NCI-H1694 (cell line): ENCODE results near the gene OR10V1.
"Not testable (repeated sequence)": the region's sequence is repeated elsewhere in the genome, so short reads cannot be mapped to it uniquely, and the experiment has no call there.

Experiments used
- DNase-seq: peaks from one replicate; lab custom pipeline; 2025; lab: John Stamatoyannopoulos, UW

OR10V1 gene

DNA sequence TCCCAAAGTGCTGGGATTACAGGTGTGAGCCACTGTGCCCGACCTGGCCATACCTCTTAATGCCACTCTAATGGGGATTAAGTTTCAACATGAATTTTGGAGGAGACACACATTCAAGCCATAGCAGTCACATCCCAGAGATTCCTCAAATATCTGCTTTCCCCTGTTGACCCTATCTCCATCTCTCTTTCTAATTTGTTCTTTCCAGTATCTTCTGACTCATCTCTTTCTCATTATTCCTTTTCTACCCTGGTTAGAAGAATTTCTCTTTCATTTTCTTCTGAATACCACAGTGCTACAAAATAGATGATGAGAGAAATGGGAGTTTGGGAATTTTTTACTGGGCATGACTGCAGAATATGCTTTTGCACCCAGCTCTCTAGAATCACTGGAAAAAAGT lies 5.1 kb downstream of the OR10V1 start:
- DNase-seq, result no peak

GRCh38 chr11:59707371-59707770 lies 6.3 kb downstream of the OR10V1 start:
- DNase-seq, result no peak

- DNase-seq, result no peak
Measured at GRCh38 chr11:59706518-59707285, 6.9 kb downstream of the OR10V1 start.

DNA sequence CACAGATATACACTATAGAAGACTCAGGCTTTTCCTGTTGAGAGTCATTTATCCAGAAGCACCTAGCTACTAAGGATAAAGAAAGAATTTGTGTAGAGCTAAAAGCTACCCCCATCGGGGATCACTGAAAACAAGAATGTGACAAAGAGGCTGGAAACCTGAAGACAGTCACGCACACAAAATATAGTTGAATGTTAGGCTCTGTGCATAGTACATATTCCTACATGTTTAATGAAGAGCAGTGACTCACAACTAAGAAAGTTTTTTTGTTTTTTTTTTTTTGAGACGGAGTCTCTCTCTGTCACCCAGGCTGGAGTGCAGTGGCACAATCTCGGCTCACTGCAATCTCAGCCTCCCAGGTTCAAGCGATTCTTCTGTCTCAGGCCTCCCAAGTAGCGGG lies 8.4 kb downstream of the OR10V1 start:
- DNase-seq, result no peak

DNA sequence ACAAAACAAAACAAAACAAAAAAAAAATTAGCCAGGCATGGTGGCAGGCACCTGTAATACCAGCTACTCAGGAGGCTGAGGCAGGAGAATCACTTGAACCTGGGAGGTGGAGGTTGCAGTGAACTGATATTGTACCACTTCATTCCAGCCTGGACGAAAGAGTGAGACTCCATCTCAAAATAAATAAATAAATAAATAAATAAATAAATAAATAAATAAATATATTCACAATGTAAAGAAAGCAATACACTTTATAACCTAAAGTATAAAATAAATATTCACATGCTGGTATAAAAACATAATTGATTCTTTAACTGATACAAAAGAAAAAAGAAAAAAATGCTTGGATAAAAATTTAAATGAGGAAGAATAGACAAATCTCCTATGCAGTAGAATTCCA lies 10.1 kb downstream of the OR10V1 start:
- not testable (repeated sequence) for DNase-seq

- not testable (repeated sequence) for DNase-seq
Measured at GRCh38 chr11:59700157-59700556, 13.5 kb downstream of the OR10V1 start.

DNA sequence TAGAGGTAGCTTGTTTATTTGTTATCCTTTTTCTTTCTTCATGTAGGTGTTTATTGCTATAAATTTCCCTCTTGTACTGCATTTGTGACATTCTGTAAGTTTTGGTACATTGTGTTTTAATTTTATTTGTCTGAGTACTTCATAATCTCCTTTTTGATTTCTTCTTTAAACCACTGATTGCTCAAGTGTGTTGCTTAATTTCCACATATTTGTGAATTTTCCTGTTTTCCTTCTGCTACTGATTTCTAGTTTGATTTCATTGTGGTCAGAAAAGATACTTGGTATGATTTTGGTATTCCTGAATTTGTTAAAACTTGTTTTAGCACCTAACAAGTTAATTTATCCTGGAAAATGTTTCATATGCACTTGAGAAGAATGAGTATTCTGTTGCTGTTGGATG lies 15.1 kb downstream of the OR10V1 start:
- DNase-seq, result no peak

GRCh38 chr11:59692915-59693314 lies 20.7 kb downstream of the OR10V1 start:
- no peak for DNase-seq

GRCh38 chr11:59691156-59691555 lies 22.5 kb downstream of the OR10V1 start:
- DNase-seq, result no peak

GRCh38 chr11:59689015-59689414 lies 24.6 kb downstream of the OR10V1 start:
- DNase-seq, result no peak

- not testable (repeated sequence) for DNase-seq
Measured at GRCh38 chr11:59681260-59681725, 32.4 kb downstream of the OR10V1 start.

GRCh38 chr11:59680287-59681154 lies 33.1 kb downstream of the OR10V1 start:
- no peak for DNase-seq

DNA sequence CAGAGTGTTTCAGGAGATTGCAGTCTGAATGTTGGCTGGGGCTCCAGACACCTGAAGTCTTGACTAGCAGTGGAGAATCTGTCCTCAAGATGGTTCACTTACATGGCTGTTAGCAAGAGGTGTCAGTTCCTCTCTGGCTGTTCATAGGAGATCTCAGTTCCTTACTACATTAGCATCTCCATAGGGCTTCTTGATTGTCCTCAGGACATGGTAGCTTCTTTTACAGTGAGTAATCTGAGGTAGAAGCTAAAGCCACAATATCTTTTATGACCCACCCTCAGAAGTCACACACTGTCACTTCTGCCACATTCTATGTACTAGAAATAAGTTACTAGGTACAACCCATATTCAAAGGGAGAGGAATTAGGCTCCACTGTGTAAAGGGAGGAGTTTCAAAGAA lies 34.3 kb downstream of the OR10V1 start:
- DNase-seq, result no peak

DNA sequence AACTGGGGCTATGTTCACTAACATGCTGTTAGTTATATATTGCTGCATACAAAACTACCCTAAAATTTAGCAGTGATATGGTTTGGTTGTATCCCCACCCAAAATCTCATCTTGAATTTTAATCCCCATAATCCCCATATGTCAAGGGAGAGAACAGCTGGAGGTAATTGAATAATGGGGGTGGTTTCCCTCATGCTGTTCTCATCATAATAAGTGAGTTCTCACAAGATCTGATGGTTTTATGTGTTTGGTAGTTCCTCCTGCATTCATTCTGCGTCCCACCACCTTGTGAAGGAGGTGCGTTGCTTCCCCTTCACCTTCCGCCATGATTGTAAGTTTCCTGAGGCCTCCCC lies 34.9 kb downstream of the OR10V1 start:
- no peak for DNase-seq

- DNase-seq, result no peak
Measured at GRCh38 chr11:59678118-59678812, 35.4 kb downstream of the OR10V1 start.

- DNase-seq, result no peak
Measured at GRCh38 chr11:59676205-59676604, 37.4 kb downstream of the OR10V1 start.

- DNase-seq, result no peak
Measured at GRCh38 chr11:59674291-59674690, 39.4 kb downstream of the OR10V1 start.

- no peak for DNase-seq
Measured at GRCh38 chr11:59673291-59673690, 40.4 kb downstream of the OR10V1 start.

DNA sequence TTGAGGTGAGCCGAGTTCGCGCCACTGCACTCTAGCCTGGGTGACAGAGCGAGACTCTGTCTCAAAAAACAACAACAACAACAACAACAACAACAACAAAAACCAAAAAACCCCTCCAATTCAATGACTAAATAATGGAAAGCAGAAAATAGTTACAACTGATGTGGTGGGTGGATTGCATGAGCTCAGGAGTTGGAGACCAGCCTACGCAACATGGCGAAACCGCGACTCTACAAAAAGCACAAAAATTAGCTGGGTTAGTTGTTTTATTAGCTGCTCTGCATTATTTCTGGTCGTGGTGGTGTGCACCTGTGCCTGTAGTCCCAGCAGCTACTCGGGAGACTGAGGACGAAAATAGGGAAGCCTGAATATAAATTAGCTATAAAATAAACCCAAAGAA lies 42.2 kb downstream of the OR10V1 start:
- DNase-seq, result no peak

DNA sequence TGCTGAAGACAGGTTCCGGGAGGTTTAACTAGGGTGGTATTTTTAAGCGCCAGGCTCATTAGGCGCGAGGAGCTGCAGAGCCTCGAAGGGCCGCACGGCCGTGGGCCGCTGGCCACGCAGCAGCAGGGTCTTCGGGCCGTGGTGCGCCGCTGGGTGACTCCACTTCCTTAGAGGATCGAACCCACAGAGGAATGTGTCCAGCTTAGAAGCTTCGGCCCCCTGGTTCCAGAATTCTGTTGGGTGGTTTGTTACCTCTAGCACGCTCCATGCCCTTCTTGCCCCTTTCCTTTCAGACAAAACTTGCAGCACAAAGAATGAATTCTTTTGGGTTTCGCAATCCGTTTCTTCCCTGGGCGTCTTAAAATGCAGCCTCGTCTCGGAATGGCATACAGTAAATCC lies 44.0 kb downstream of the OR10V1 start:
- no peak for DNase-seq

GRCh38 chr11:59668950-59669610 lies 44.6 kb downstream of the OR10V1 start, which contains the start of gene PATL1:
Gene PATL1, minus strand, starts transcription at chr11:59669037. Its CDS starts 142 bp downstream, at chr11:59668895.
- peak; percentile 92 for DNase-seq
